K562 (cell line): ENCODE data around the gene GPC2. TPM values are rescaled to one million over a fixed set of nuclear protein-coding genes. Genes with fewer than 3 reads are reported as not detected.

Experiments used
- CBFB ChIP-seq: sonication (generic); formaldehyde crosslinking; IDR thresholded peaks from 2 replicates; pipeline ENCODE4 v1.4.0; 2020; ENCODE audit warnings: mild to moderate bottlenecking, missing genetic modification reagents
- DLX4 ChIP-seq: fragments of 250-450 bp; sonication (Bioruptor Pico); IDR thresholded peaks from 2 replicates; pipeline ENCODE4 v1.6.1; 2021; ENCODE audit warnings: mild to moderate bottlenecking
- ELK1 ChIP-seq: sonication (generic); formaldehyde crosslinking; IDR thresholded peaks from 2 replicates; pipeline ENCODE4 v1.8.1; 2022; ENCODE audit warnings: missing genetic modification reagents
- MNT ChIP-seq, 2 experiments: fragments of 450-650 bp; conservative IDR thresholded peaks; 2 replicates each; pipeline ENCODE4 v1.6.1; 2017; ENCODE audit warnings: mild to moderate bottlenecking in 2 of 2, moderate library complexity in 2 of 2
- PHB ChIP-seq: fragments of 250-450 bp; sonication (Bioruptor Pico); IDR thresholded peaks from 2 replicates; pipeline ENCODE4 v1.5.0; 2021
- RBM14 ChIP-seq: fragments of 200-400 bp; formaldehyde crosslinking; IDR thresholded peaks from 2 replicates; pipeline ENCODE4 v1.6.1; 2018; ENCODE audit warnings: low read depth, mild to moderate bottlenecking, low read length, moderate library complexity, borderline replicate concordance; ENCODE audit not compliant: insufficient read depth
- SP1 ChIP-seq: sonication (generic); formaldehyde crosslinking; IDR thresholded peaks from 2 replicates; pipeline ENCODE4 v1.8.1; 2022; ENCODE audit warnings: mild to moderate bottlenecking, missing genetic modification reagents
- ZBTB40 ChIP-seq, 2 experiments: fragments of 450-650 bp in 1 of 2; sonication (generic) in 1 of 2; formaldehyde crosslinking in 1 of 2; IDR thresholded peaks; 2 replicates each; pipeline versions ENCODE4 v1.7.1 to v1.9.0; 2016 to 2022; ENCODE audit warnings: inconsistent platforms in 1 of 2, mild to moderate bottlenecking in 1 of 2, missing genetic modification reagents in 1 of 2
- ZNF197 ChIP-seq: fragments of 200-800 bp; sonication (Bioruptor generic); IDR thresholded peaks from 2 replicates; pipeline ENCODE4 v1.6.1; 2016; ENCODE audit warnings: low read depth, missing genetic modification characterization, missing compliant biosample characterization
- ZNF280B ChIP-seq: fragments of 250-450 bp; sonication (Bioruptor Pico); IDR thresholded peaks from 2 replicates; pipeline ENCODE4 v1.5.1; 2021; ENCODE audit warnings: mild to moderate bottlenecking
- ZNF316 ChIP-seq: fragments of 450-650 bp; IDR thresholded peaks from 2 replicates; pipeline ENCODE4 v1.6.1; 2016
- polyA plus RNA-seq, 8 experiments: library from polyadenylated mRNA; depleted of rRNA in 4 of 8; stranded (reverse) in 5 of 8; unstranded in 3 of 8; fragments of >200 nt; fragmentation: Nextera tagmentation in 2 of 8; fragmentation: Illumina TruSeq in 1 of 8; extraction: Ambion mirVana in 2 of 8; extraction: Trizol in 1 of 8; gene quantifications; 2 replicates each; pipeline versions ENCODE4 v1.2.1 to v1.2.3, GENCODE V29; 2011 to 2014; ENCODE audit warnings: inconsistent platforms in 1 of 8, missing spikeins in 1 of 8
- total RNA-seq, 7 experiments: library from RNA; depleted of rRNA in 6 of 7; stranded (reverse); fragments of >200 nt in 6 of 7; fragmentation: Illumina TruSeq in 2 of 7; extraction: Trizol in 2 of 7; gene quantifications; 2 replicates each; pipeline versions ENCODE4 v1.2.1 to v1.2.3, GENCODE V29; 2011 to 2021; ENCODE audit warnings: low replicate concordance in 1 of 7

Gene GPC2
- total and polyA plus RNA-seq, 9 of the 15 experiments (the other 6 are each of a cell fraction or from before 2014, with no cell fraction given), result 0.06 to 7.7 (median 1.4) TPM; not detected in 1

- no peak for TF ChIP-seq ZNF280B (CRISPR knock-in tag)
- TF ChIP-seq PHB (CRISPR knock-in tag), result 0 out of 2 replicates have a peak, but pooled peaks have one; percentile 9
- TF ChIP-seq ZNF316, result no peak
- peak; percentile 80 for TF ChIP-seq SP1 (CRISPR knock-in tag)
- no peak for TF ChIP-seq DLX4 (CRISPR knock-in tag)
- 0 out of 2 replicates have a peak, but pooled peaks have one; percentile 23 for TF ChIP-seq ZBTB40 (IDR thresholded peaks at IDR 0.05)
- TF ChIP-seq ZBTB40 (CRISPR knock-in tag; IDR thresholded peaks at IDR 0.05), result no peak
- TF ChIP-seq RBM14, result no peak
- TF ChIP-seq CBFB (CRISPR knock-in tag), result 0 out of 2 replicates have a peak, but pooled peaks have one; percentile 45
- peak; percentile 75 to 77 for TF ChIP-seq MNT (conservative IDR thresholded peaks at IDR 0.05)
- TF ChIP-seq ZNF197 (CRISPR knock-in tag), result no peak
- no peak for TF ChIP-seq ELK1 (CRISPR knock-in tag)
These were observed 50.0 kb downstream of the GPC2 start, which contains the start of gene MBLAC1 (continued) for GRCh38 chr7:100126931-100127865.
